ENCODE results near the gene SUV39H1.
"Not testable (repeated sequence)": the region's sequence is repeated elsewhere in the genome, so short reads cannot be mapped to it uniquely, and the experiment has no call there.

SUV39H1 gene

GRCh38 chrX:48696301-48696908, at the start of gene SUV39H1:
Gene SUV39H1, plus strand, starts transcription at chrX:48696734. Its CDS starts 51 bp downstream, at chrX:48696785.
- no peak within 1 kb of the TSS for H3K27ac ChIP-seq (ENCODE audit: low read length)

GRCh38 chrX:48648336-48648751, 48.2 kb upstream of the SUV39H1 start:
- H3K27me3 ChIP-seq (ENCODE audit: control insufficient read depth, insufficient read depth, low read length): no peaks in the 10 kb centered on the region
- peaks cover 5% of the 10 kb centered on the region for H3K4me1 ChIP-seq (ENCODE audit: control insufficient read depth, low read depth, low read length)
- peaks cover 20% of the 10 kb centered on the region for H3K9me3 ChIP-seq (ENCODE audit: control insufficient read depth, low read depth, low read length)
- H3K36me3 ChIP-seq (ENCODE audit: control insufficient read depth, low read depth, low read length): no peaks in the 10 kb centered on the region
- peak overlapping the region; percentile 31 for H3K4me3 ChIP-seq (ENCODE audit: low read length)
- H3K9ac ChIP-seq (ENCODE audit: low read length): no peak overlapping the region
- peak overlapping the region; percentile 53 for H3K27ac ChIP-seq (ENCODE audit: low read length)

More at GRCh38 chrX:48696301-48696908, at the start of gene SUV39H1:
- Histone ChIP-seq H3K4me3 (ENCODE audit: low read length) (peak within 1 kb of the TSS; percentile 77), H3K27me3 (ENCODE audit: control insufficient read depth, insufficient read depth, low read length) (no peaks in the 10 kb centered on the region), H3K9me3 (ENCODE audit: control insufficient read depth, low read depth, low read length) (peaks cover 3% of the 10 kb centered on the region), H3K9ac (ENCODE audit: low read length) (peak within 1 kb of the TSS; percentile 77), H3K36me3 (ENCODE audit: control insufficient read depth, low read depth, low read length) (peaks cover 18% of the 10 kb centered on the region), H3K4me1 (ENCODE audit: control insufficient read depth, low read depth, low read length) (peaks cover 6% of the 10 kb centered on the region)

GRCh38 chrX:48649102-48649501, 47.4 kb upstream of the SUV39H1 start:
- Histone ChIP-seq H3K9ac (ENCODE audit: low read length) (peak overlapping the region; percentile 12), H3K4me3 (ENCODE audit: low read length) (no peak overlapping the region), H3K4me1 (ENCODE audit: control insufficient read depth, low read depth, low read length) (peaks cover 5% of the 10 kb centered on the region), H3K36me3 (ENCODE audit: control insufficient read depth, low read depth, low read length) (no peaks in the 10 kb centered on the region), H3K27ac (ENCODE audit: low read length) (no peak overlapping the region), H3K9me3 (ENCODE audit: control insufficient read depth, low read depth, low read length) (peaks cover 16% of the 10 kb centered on the region), H3K27me3 (ENCODE audit: control insufficient read depth, insufficient read depth, low read length) (no peaks in the 10 kb centered on the region)

GRCh38 chrX:48652055-48652579, 44.4 kb upstream of the SUV39H1 start:
- peaks cover 13% of the 10 kb centered on the region for H3K9me3 ChIP-seq (ENCODE audit: control insufficient read depth, low read depth, low read length)
- not testable (repeated sequence) for H3K4me3 ChIP-seq (ENCODE audit: low read length); H3K9ac ChIP-seq (ENCODE audit: low read length); H3K27me3 ChIP-seq (ENCODE audit: control insufficient read depth, insufficient read depth, low read length); H3K36me3 ChIP-seq (ENCODE audit: control insufficient read depth, low read depth, low read length); H3K27ac ChIP-seq (ENCODE audit: low read length); H3K4me1 ChIP-seq (ENCODE audit: control insufficient read depth, low read depth, low read length)

- H3K9ac ChIP-seq (ENCODE audit: low read length); H3K27me3 ChIP-seq (ENCODE audit: control insufficient read depth, insufficient read depth, low read length); H3K36me3 ChIP-seq (ENCODE audit: control insufficient read depth, low read depth, low read length); H3K9me3 ChIP-seq (ENCODE audit: control insufficient read depth, low read depth, low read length); H3K4me3 ChIP-seq (ENCODE audit: low read length); H3K4me1 ChIP-seq (ENCODE audit: control insufficient read depth, low read depth, low read length); H3K27ac ChIP-seq (ENCODE audit: low read length): not testable (repeated sequence)
These were observed 41.8 kb upstream of the SUV39H1 start for GRCh38 chrX:48654746-48655145.

GRCh38 chrX:48659686-48660085, 36.8 kb upstream of the SUV39H1 start:
- H3K27me3 ChIP-seq (ENCODE audit: control insufficient read depth, insufficient read depth, low read length); H3K9ac ChIP-seq (ENCODE audit: low read length); H3K4me3 ChIP-seq (ENCODE audit: low read length); H3K27ac ChIP-seq (ENCODE audit: low read length); H3K36me3 ChIP-seq (ENCODE audit: control insufficient read depth, low read depth, low read length); H3K4me1 ChIP-seq (ENCODE audit: control insufficient read depth, low read depth, low read length); H3K9me3 ChIP-seq (ENCODE audit: control insufficient read depth, low read depth, low read length): not testable (repeated sequence)

- H3K27me3 ChIP-seq (ENCODE audit: control insufficient read depth, insufficient read depth, low read length): no peaks in the 10 kb centered on the region
- H3K4me3 ChIP-seq (ENCODE audit: low read length): no peak overlapping the region
- H3K9me3 ChIP-seq (ENCODE audit: control insufficient read depth, low read depth, low read length): peaks cover 3% of the 10 kb centered on the region
- H3K27ac ChIP-seq (ENCODE audit: low read length): no peak overlapping the region
- H3K36me3 ChIP-seq (ENCODE audit: control insufficient read depth, low read depth, low read length): no peaks in the 10 kb centered on the region
- H3K9ac ChIP-seq (ENCODE audit: low read length): no peak overlapping the region
- no peaks in the 10 kb centered on the region for H3K4me1 ChIP-seq (ENCODE audit: control insufficient read depth, low read depth, low read length)
These were observed 33.3 kb upstream of the SUV39H1 start for GRCh38 chrX:48663241-48663640.

GRCh38 chrX:48664156-48664555, 32.4 kb upstream of the SUV39H1 start:
- H3K27ac ChIP-seq (ENCODE audit: low read length): no peak overlapping the region
- H3K4me3 ChIP-seq (ENCODE audit: low read length): no peak overlapping the region
- H3K27me3 ChIP-seq (ENCODE audit: control insufficient read depth, insufficient read depth, low read length): no peaks in the 10 kb centered on the region
- peaks cover 3% of the 10 kb centered on the region for H3K9me3 ChIP-seq (ENCODE audit: control insufficient read depth, low read depth, low read length)
- H3K4me1 ChIP-seq (ENCODE audit: control insufficient read depth, low read depth, low read length): no peaks in the 10 kb centered on the region
- no peaks in the 10 kb centered on the region for H3K36me3 ChIP-seq (ENCODE audit: control insufficient read depth, low read depth, low read length)
- H3K9ac ChIP-seq (ENCODE audit: low read length): no peak overlapping the region

- peaks cover 3% of the 10 kb centered on the region for H3K9me3 ChIP-seq (ENCODE audit: control insufficient read depth, low read depth, low read length)
- H3K27me3 ChIP-seq (ENCODE audit: control insufficient read depth, insufficient read depth, low read length): no peaks in the 10 kb centered on the region
- no peak overlapping the region for H3K9ac ChIP-seq (ENCODE audit: low read length)
- no peak overlapping the region for H3K27ac ChIP-seq (ENCODE audit: low read length)
- H3K4me1 ChIP-seq (ENCODE audit: control insufficient read depth, low read depth, low read length): no peaks in the 10 kb centered on the region
- H3K4me3 ChIP-seq (ENCODE audit: low read length): no peak overlapping the region
- H3K36me3 ChIP-seq (ENCODE audit: control insufficient read depth, low read depth, low read length): no peaks in the 10 kb centered on the region
These were observed 30.5 kb upstream of the SUV39H1 start for GRCh38 chrX:48665991-48666390.

- Histone ChIP-seq H3K36me3 (ENCODE audit: control insufficient read depth, low read depth, low read length) (no peaks in the 10 kb centered on the region), H3K27me3 (ENCODE audit: control insufficient read depth, insufficient read depth, low read length) (no peaks in the 10 kb centered on the region), H3K27ac (ENCODE audit: low read length) (no peak overlapping the region), H3K9ac (ENCODE audit: low read length) (no peak overlapping the region), H3K4me1 (ENCODE audit: control insufficient read depth, low read depth, low read length) (no peaks in the 10 kb centered on the region), H3K9me3 (ENCODE audit: control insufficient read depth, low read depth, low read length) (peaks cover 3% of the 10 kb centered on the region), H3K4me3 (ENCODE audit: low read length) (no peak overlapping the region)
These were observed 29.9 kb upstream of the SUV39H1 start for GRCh38 chrX:48666649-48667048.

GRCh38 chrX:48667509-48667908, 29.0 kb upstream of the SUV39H1 start:
- H3K4me1 ChIP-seq (ENCODE audit: control insufficient read depth, low read depth, low read length): no peaks in the 10 kb centered on the region
- H3K36me3 ChIP-seq (ENCODE audit: control insufficient read depth, low read depth, low read length): no peaks in the 10 kb centered on the region
- no peak overlapping the region for H3K27ac ChIP-seq (ENCODE audit: low read length)
- no peak overlapping the region for H3K4me3 ChIP-seq (ENCODE audit: low read length)
- no peaks in the 10 kb centered on the region for H3K27me3 ChIP-seq (ENCODE audit: control insufficient read depth, insufficient read depth, low read length)
- no peak overlapping the region for H3K9ac ChIP-seq (ENCODE audit: low read length)
- peaks cover 3% of the 10 kb centered on the region for H3K9me3 ChIP-seq (ENCODE audit: control insufficient read depth, low read depth, low read length)

GRCh38 chrX:48668187-48668586, 28.3 kb upstream of the SUV39H1 start:
- H3K36me3 ChIP-seq (ENCODE audit: control insufficient read depth, low read depth, low read length); H3K9me3 ChIP-seq (ENCODE audit: control insufficient read depth, low read depth, low read length); H3K4me3 ChIP-seq (ENCODE audit: low read length); H3K27me3 ChIP-seq (ENCODE audit: control insufficient read depth, insufficient read depth, low read length); H3K9ac ChIP-seq (ENCODE audit: low read length); H3K4me1 ChIP-seq (ENCODE audit: control insufficient read depth, low read depth, low read length); H3K27ac ChIP-seq (ENCODE audit: low read length): not testable (repeated sequence)

All from iPS-18a (cell line).